ENCODE results near the gene CFAP68. TPM values are rescaled to one million over a fixed set of nuclear protein-coding genes. Genes with fewer than 3 reads are reported as not detected.

CFAP68 gene
- total and polyA plus RNA-seq, 7 donors, result 9.1 to 44.3 (median 18.9) TPM

GRCh38 chr11:111934306-111934705 lies 55.0 kb downstream of the CFAP68 start:
- intact Hi-C loops (cut with DNase I), result no loop called here
- WGBS, 2 donors, result 94 to 97% methylated on average over 1 of the region's 1 CpG
- H3K27ac ChIP-seq, result peak overlapping the region in 3 of 4 donors; percentile 72 to 89 (median 86)
- DNase-seq, result no peak
- H3K4me3 ChIP-seq, result no peak overlapping the region
- peaks cover 0 to 43% (median 38%) of the 10 kb centered on the region in 4 donors for H3K4me1 ChIP-seq
- no peaks in the 10 kb centered on the region for H3K36me3 ChIP-seq
- H3K27me3 ChIP-seq, result no peaks in the 10 kb centered on the region
- H3K9me3 ChIP-seq, result no peaks in the 10 kb centered on the region
- TF ChIP-seq EP300 (IDR thresholded peaks at IDR 0.05) (no peak), CTCF (IDR thresholded peaks at IDR 0.05) (no peak), POLR2AphosphoS5 (IDR thresholded peaks at IDR 0.05) (no peak), POLR2A (IDR thresholded peaks at IDR 0.05) (no peak)

Small RNA genes lying within 50 kb of the gene (small RNA-seq; reads per million reads assigned to genes)
- 0 reads per million in 3 donors for gene C11orf52
- gene GNG5P3, result 0 reads per million in 3 donors
- gene RNA5SP351, result 0 reads per million in 3 donors
- 0 to 0.22 (median 0) reads per million in 3 donors for gene RPL37AP8

Other genes starting within 250 kb of the CFAP68 start
- gene PPP2R1B, start 113.2 kb upstream of the CFAP68 start, total RNA-seq, result 10 to 100 TPM; 13.5 to 16.0 (median 14.8) TPM
- gene PPP2R1B, start 113.2 kb upstream of the CFAP68 start, polyA plus RNA-seq, result 10 to 100 TPM in 2 of 3 donors, 1 to 10 TPM in 1; 9.0 to 17.8 (median 14.9) TPM
- gene ALG9, start 8.0 kb upstream of the CFAP68 start, total RNA-seq, result 10 to 100 TPM; 25.5 to 40.4 (median 28.1) TPM
- gene ALG9, start 8.0 kb upstream of the CFAP68 start, polyA plus RNA-seq, result 10 to 100 TPM in 1 of 3 donors, 1 to 10 TPM in 2; 6.0 to 13.9 (median 8.1) TPM
- 1 to 10 TPM in 2 of 4 donors, under 1 TPM in 2; 0.54 to 1.7 (median 1.1) TPM for gene FDXACB1, start 376 bp upstream of the CFAP68 start, total RNA-seq
- gene FDXACB1, start 376 bp upstream of the CFAP68 start, polyA plus RNA-seq, result 1 to 10 TPM; 1.2 to 2.1 (median 1.2) TPM
- 100 to 1,000 TPM; 151 to 299 (median 225) TPM for gene CRYAB, start 32.2 kb downstream of the CFAP68 start, total RNA-seq
- gene CRYAB, start 32.2 kb downstream of the CFAP68 start, polyA plus RNA-seq, result 10 to 100 TPM; 25.0 to 99.7 (median 63.0) TPM
- 1 to 10 TPM in 2 of 4 donors, under 1 TPM in 1, not detected in 1; 0.83 to 3.0 (median 1.4) TPM for gene HSPB2, start 33.2 kb downstream of the CFAP68 start, total RNA-seq
- gene HSPB2, start 33.2 kb downstream of the CFAP68 start, polyA plus RNA-seq, result 10 to 100 TPM in 1 of 3 donors, 1 to 10 TPM in 1, under 1 TPM in 1; 0.69 to 11.4 (median 3.6) TPM
- gene C11orf52, start 39.4 kb downstream of the CFAP68 start, total RNA-seq, result 1 to 10 TPM in 1 of 4 donors, not detected in 3; 3.9 TPM
- 10 to 100 TPM in 2 of 3 donors, 1 to 10 TPM in 1; 6.3 to 17.8 (median 16.8) TPM for gene C11orf52, start 39.4 kb downstream of the CFAP68 start, polyA plus RNA-seq
- 100 to 1,000 TPM in 2 of 4 donors, 10 to 100 TPM in 2; 92.7 to 105 (median 99.2) TPM for gene DIXDC1, start 57.8 kb downstream of the CFAP68 start, total RNA-seq
- 10 to 100 TPM in 1 of 3 donors, 1 to 10 TPM in 2; 2.3 to 12.0 (median 9.2) TPM for gene DIXDC1, start 57.8 kb downstream of the CFAP68 start, polyA plus RNA-seq
- gene DLAT, start 145.9 kb downstream of the CFAP68 start, total RNA-seq, result 10 to 100 TPM; 23.2 to 34.6 (median 26.0) TPM
- 10 to 100 TPM; 23.4 to 49.0 (median 28.2) TPM for gene DLAT, start 145.9 kb downstream of the CFAP68 start, polyA plus RNA-seq
- gene PIH1D2, start 194.5 kb downstream of the CFAP68 start, total RNA-seq, result 1 to 10 TPM; 1.7 to 3.9 (median 2.8) TPM
- gene PIH1D2, start 194.5 kb downstream of the CFAP68 start, polyA plus RNA-seq, result 1 to 10 TPM in 1 of 3 donors, under 1 TPM in 1, not detected in 1; 0.60 to 1.5 TPM
- gene NKAPD1, start 194.8 kb downstream of the CFAP68 start, total RNA-seq, result 10 to 100 TPM; 14.6 to 19.4 (median 17.5) TPM
- 10 to 100 TPM; 11.1 to 16.2 (median 14.4) TPM for gene NKAPD1, start 194.8 kb downstream of the CFAP68 start, polyA plus RNA-seq
- 10 to 100 TPM; 19.1 to 62.1 (median 40.5) TPM for gene TIMM8B, start 207.2 kb downstream of the CFAP68 start, total RNA-seq
- 100 to 1,000 TPM; 152 to 153 (median 153) TPM for gene TIMM8B, start 207.2 kb downstream of the CFAP68 start, polyA plus RNA-seq
- gene SDHD, start 207.3 kb downstream of the CFAP68 start, total RNA-seq, result 100 to 1,000 TPM in 3 of 4 donors, 10 to 100 TPM in 1; 96.4 to 169 (median 134) TPM
- 100 to 1,000 TPM; 160 to 545 (median 304) TPM for gene SDHD, start 207.3 kb downstream of the CFAP68 start, polyA plus RNA-seq

All from sigmoid colon (tissue), 7 donors.